Thoracic aorta (tissue), 2 donors: ENCODE measurements around the gene CEP250. TPM values are rescaled to one million over a fixed set of nuclear protein-coding genes. Genes with fewer than 3 reads are reported as not detected.

Experiments used
- ATAC-seq: fragments of 150-250 bp; one replicate; pipeline ENCODE4 v1.8.0; 2017; ENCODE audit warnings: low read depth; ENCODE audit not compliant: insufficient number of reproducible peaks, low FRiP score
- DNase-seq: peaks from one replicate; pipeline ENCODE4 v3.0.0-alpha.2; 2020; ENCODE audit warnings: low spot score
- H3K27ac ChIP-seq, 2 donors: fragments of 200-600 bp; sonication (generic); 1 replicate in 1 of 2; 2 replicates in 1 of 2; pipeline ENCODE4 v1.5.1; 2016; ENCODE audit warnings: mild to moderate bottlenecking in 2 of 2, moderate library complexity in 2 of 2
- H3K27me3 ChIP-seq: fragments of 200-600 bp; sonication (generic); replicated peaks from 2 replicates; pipeline ENCODE4 v1.6.0; 2016; ENCODE audit warnings: mild to moderate bottlenecking; ENCODE audit not compliant: insufficient read depth
- H3K36me3 ChIP-seq: fragments of 200-600 bp; sonication (generic); one replicate; pipeline ENCODE4 v1.5.1; 2016
- H3K4me1 ChIP-seq, 2 donors: fragments of 200-600 bp; sonication (generic); 1 replicate in 1 of 2; 2 replicates in 1 of 2; pipeline versions ENCODE4 v1.5.1 to v1.6.0; 2016; ENCODE audit warnings: low read depth in 2 of 2, mild to moderate bottlenecking in 1 of 2; ENCODE audit not compliant: control insufficient read depth in 1 of 2
- H3K4me3 ChIP-seq: fragments of 200-600 bp; sonication (generic); 2 replicates; pipeline ENCODE4 v1.5.1; 2016; ENCODE audit warnings: mild to moderate bottlenecking
- H3K9me3 ChIP-seq: fragments of 200-600 bp; sonication (generic); 2 replicates; pipeline ENCODE4 v1.5.1; 2016
- total RNA-seq, 2 donors: library from RNA; depleted of rRNA; stranded (reverse); fragments of >200 nt; gene quantifications; one replicate each; pipeline versions ENCODE4 v1.1.0 to v1.2.3, GENCODE V29; 2016
- TF ChIP-seq, protein P1 (sequence below): fragments of 200-600 bp; sonication (generic); IDR thresholded peaks from one replicate; pipeline ENCODE4 v1.5.1; 2019; ENCODE audit warnings: antibody characterized with exemption

CEP250 gene
- 10 to 100 TPM; 28.7 to 29.2 TPM for total RNA-seq

DNA sequence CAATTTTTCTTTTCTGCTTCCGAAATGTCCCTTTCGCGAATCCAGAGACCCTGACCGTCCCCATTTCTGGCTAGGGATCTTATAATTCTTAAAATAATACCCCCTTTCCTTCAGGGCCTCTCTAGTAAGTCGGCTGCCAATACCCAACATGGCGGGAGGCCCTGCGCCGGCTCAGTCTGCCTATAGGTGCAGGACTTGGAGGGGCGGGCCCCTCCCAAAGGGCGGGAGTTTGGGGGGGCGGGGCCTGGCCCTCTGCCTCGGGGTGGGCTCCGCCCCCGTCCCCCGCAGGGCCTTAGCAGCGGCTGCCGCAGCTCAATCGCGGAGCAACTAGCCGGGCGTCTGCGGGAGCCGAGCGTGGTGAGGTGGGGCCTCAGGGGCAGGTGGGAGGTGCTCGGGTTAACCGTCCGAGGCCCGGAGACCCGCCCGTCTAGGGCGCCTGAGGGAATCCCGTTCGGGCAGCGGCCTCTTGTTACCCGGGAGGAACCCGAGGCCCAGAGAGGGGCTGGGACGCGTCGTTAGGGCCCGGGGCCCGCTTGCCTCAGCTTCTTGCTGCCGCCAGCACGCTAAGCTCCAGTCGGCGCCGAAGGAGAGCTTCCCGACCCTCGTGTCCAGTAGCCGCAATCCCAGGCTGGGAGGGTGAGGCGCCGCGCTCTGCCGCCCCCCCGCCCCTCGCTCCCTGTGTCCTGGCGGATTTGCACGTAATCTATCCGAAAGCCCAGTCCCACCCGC is at the start of gene CEP250:
TSS of gene CEP250 (plus strand) at position 718 of the 729 bp plus-strand sequence. CDS start 6,770 bp downstream, outside the sequence.
- no peaks in the 10 kb centered on the region for H3K27me3 ChIP-seq
- peak within 1 kb of the TSS; percentile 78 for H3K4me3 ChIP-seq
- TF ChIP-seq, protein P1, sequence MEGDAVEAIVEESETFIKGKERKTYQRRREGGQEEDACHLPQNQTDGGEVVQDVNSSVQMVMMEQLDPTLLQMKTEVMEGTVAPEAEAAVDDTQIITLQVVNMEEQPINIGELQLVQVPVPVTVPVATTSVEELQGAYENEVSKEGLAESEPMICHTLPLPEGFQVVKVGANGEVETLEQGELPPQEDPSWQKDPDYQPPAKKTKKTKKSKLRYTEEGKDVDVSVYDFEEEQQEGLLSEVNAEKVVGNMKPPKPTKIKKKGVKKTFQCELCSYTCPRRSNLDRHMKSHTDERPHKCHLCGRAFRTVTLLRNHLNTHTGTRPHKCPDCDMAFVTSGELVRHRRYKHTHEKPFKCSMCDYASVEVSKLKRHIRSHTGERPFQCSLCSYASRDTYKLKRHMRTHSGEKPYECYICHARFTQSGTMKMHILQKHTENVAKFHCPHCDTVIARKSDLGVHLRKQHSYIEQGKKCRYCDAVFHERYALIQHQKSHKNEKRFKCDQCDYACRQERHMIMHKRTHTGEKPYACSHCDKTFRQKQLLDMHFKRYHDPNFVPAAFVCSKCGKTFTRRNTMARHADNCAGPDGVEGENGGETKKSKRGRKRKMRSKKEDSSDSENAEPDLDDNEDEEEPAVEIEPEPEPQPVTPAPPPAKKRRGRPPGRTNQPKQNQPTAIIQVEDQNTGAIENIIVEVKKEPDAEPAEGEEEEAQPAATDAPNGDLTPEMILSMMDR: no peak
- H3K27ac ChIP-seq: peak within 1 kb of the TSS; percentile 83 to 96
- DNase-seq (peak; percentile 84), ATAC-seq (peak; percentile 94)
- peaks cover 3 to 16% of the 10 kb centered on the region in 2 donors for H3K4me1 ChIP-seq
- no peaks in the 10 kb centered on the region for H3K36me3 ChIP-seq
- no peaks in the 10 kb centered on the region for H3K9me3 ChIP-seq

DNA sequence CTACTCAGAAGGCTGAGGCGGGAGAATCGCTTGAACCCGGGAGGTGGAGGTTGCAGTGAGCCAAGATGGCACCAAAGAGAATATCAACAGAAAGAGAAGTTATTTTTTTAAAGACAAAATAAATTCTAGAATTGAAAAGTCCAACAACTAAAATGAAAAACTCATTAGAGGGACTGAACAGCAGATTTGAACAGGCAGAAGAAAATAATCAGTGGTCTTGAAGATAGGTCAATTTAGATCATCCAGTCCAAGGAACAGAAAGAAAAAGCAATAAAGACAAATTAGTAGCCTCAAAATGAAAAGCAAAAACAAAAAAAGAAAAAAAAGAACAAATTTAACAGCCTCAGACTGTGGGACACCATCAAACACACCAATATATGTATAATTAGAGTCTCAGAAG is 49.6 kb upstream of the CEP250 start:
- Histone ChIP-seq H3K27me3 (no peaks in the 10 kb centered on the region), H3K4me3 (no peak overlapping the region), H3K36me3 (peaks cover 31% of the 10 kb centered on the region), H3K9me3 (no peaks in the 10 kb centered on the region), H3K4me1 (peaks cover 0 to 2% of the 10 kb centered on the region in 2 donors), H3K27ac (no peak overlapping the region)
- TF ChIP-seq, protein P1: no peak
- DNase-seq (no peak), ATAC-seq (no peak)

- ATAC-seq (no peak), DNase-seq (no peak)
- H3K4me1 ChIP-seq: peaks cover 4 to 10% of the 10 kb centered on the region in 2 donors
- no peaks in the 10 kb centered on the region for H3K9me3 ChIP-seq
- H3K27ac ChIP-seq: no peak overlapping the region
- no peaks in the 10 kb centered on the region for H3K27me3 ChIP-seq
- TF ChIP-seq, protein P1: no peak
- H3K4me3 ChIP-seq: no peak overlapping the region
- H3K36me3 ChIP-seq: peaks cover 31% of the 10 kb centered on the region
These were observed 47.1 kb upstream of the CEP250 start for GRCh38 chr20:35408270-35408669.

- H3K4me3 ChIP-seq: no peak overlapping the region
- H3K27me3 ChIP-seq: no peaks in the 10 kb centered on the region
- ATAC-seq (no peak), DNase-seq (no peak)
- H3K9me3 ChIP-seq: no peaks in the 10 kb centered on the region
- peaks cover 4 to 10% of the 10 kb centered on the region in 2 donors for H3K4me1 ChIP-seq
- peaks cover 31% of the 10 kb centered on the region for H3K36me3 ChIP-seq
- TF ChIP-seq, protein P1: no peak
- H3K27ac ChIP-seq: no peak overlapping the region
These were observed 45.9 kb upstream of the CEP250 start for GRCh38 chr20:35409542-35409941.

- TF ChIP-seq, protein P1: no peak
- H3K27me3 ChIP-seq: no peaks in the 10 kb centered on the region
- H3K36me3 ChIP-seq: peaks cover 31% of the 10 kb centered on the region
- no peaks in the 10 kb centered on the region for H3K9me3 ChIP-seq
- H3K4me3 ChIP-seq: no peak overlapping the region
- DNase-seq: no peak
- no peak overlapping the region for H3K27ac ChIP-seq
- no peak for ATAC-seq
- peaks cover 4 to 10% of the 10 kb centered on the region in 2 donors for H3K4me1 ChIP-seq
These were observed 44.8 kb upstream of the CEP250 start for GRCh38 chr20:35410613-35411012.
